Mucosa of descending colon (tissue), 3 donors: ENCODE results near the gene DRD2. TPM values are rescaled to one million over a fixed set of nuclear protein-coding genes. Genes with fewer than 3 reads are reported as not detected.
A peak's percentile ranks its signal among the peaks of the same experiment; 100 is the strongest.

ENCODE experiments used
- ATAC-seq: fragments of 200-7000 bp; cut with Tn5 transposase; one replicate; pipeline ENCODE4 v1.9.1; 2020; ENCODE audit warnings: mild to moderate bottlenecking, moderate library complexity
- DNase-seq, 3 donors: peaks; one replicate each; pipeline ENCODE4 v3.0.0-alpha.2; 2020
- H3K36me3 ChIP-seq: fragments of 200-600 bp; one replicate; pipeline ENCODE4 v1.8.0; 2021; ENCODE audit warnings: low read depth, mild to moderate bottlenecking
- H3K4me1 ChIP-seq: fragments of 200-600 bp; one replicate; pipeline ENCODE4 v1.8.0; 2021; ENCODE audit warnings: low read depth, mild to moderate bottlenecking
- H3K4me3 ChIP-seq: fragments of 200-600 bp; one replicate; pipeline ENCODE4 v1.8.0; 2021; ENCODE audit warnings: mild to moderate bottlenecking
- H3K9me3 ChIP-seq: fragments of 200-600 bp; one replicate; pipeline ENCODE4 v1.8.0; 2021; ENCODE audit warnings: mild to moderate bottlenecking
- intact Hi-C, 2 donors: fragments of 100-400 bp; cut with DNase I in 1 of 2; cut with micrococcal nuclease in 1 of 2; formaldehyde crosslinking; loops; one replicate each; pipeline versions ENCODE4 v1.11.0 to v1.11.1; 2022; cut with DNase I, micrococcal nuclease
- total RNA-seq, 3 donors: library from RNA; stranded (reverse); fragmentation: NEBNext Ultra II Directional in 2 of 3; extraction: Animal tissue kit (Norgen Biotek cat#: 25700) in 2 of 3; gene quantifications; one replicate each; pipeline versions ENCODE4 v1.2.1 to v1.2.4, GENCODE V29; 2021 to 2023
- TF ChIP-seq, protein P1 (sequence below): fragments of 200-600 bp; IDR thresholded peaks from one replicate; pipeline ENCODE4 v1.8.0; 2022; ENCODE audit warnings: antibody characterized with exemption, mild to moderate bottlenecking
- donor health status: DM: no; HTN: no; CAD: no; lungs with moderate emphysema.
- donor health status: DM: no; HTN: no; CAD: no.
- donor health status: DM: no; HTN: yes; CAD: no.

Gene DRD2
- total RNA-seq, 3 donors from 2014 or later, result 0.22 to 0.41 (median 0.39) TPM

DNA sequence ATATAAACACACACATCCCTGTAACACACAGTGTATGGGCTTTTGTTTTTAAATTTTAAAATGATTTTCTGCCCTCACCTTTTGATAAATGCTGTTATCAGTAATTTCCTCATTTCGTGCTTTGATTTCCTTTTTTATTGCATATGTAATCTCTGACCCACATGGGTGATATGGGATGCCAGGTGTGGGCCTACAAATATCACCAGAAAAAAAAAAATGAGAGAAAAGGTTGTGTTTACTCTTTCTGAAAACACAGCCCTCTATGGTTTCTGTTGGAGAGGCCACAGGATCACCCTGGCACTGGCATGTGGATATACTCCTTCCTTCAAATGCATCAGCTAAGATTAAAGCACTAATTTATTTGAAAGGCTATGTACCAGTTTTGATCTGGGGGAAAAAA, 17.0 kb downstream of the DRD2 start:
- Histone ChIP-seq H3K36me3 (no peaks in the 10 kb centered on the region), H3K4me1 (no peaks in the 10 kb centered on the region), H3K4me3 (no peak overlapping the region), H3K9me3 (no peaks in the 10 kb centered on the region)
- TF ChIP-seq, protein P1, sequence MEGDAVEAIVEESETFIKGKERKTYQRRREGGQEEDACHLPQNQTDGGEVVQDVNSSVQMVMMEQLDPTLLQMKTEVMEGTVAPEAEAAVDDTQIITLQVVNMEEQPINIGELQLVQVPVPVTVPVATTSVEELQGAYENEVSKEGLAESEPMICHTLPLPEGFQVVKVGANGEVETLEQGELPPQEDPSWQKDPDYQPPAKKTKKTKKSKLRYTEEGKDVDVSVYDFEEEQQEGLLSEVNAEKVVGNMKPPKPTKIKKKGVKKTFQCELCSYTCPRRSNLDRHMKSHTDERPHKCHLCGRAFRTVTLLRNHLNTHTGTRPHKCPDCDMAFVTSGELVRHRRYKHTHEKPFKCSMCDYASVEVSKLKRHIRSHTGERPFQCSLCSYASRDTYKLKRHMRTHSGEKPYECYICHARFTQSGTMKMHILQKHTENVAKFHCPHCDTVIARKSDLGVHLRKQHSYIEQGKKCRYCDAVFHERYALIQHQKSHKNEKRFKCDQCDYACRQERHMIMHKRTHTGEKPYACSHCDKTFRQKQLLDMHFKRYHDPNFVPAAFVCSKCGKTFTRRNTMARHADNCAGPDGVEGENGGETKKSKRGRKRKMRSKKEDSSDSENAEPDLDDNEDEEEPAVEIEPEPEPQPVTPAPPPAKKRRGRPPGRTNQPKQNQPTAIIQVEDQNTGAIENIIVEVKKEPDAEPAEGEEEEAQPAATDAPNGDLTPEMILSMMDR, result no peak
- ATAC-seq (peak; percentile 69), DNase-seq (no peak)
- intact Hi-C loops, result no loop called here

- Histone ChIP-seq H3K36me3 (no peaks in the 10 kb centered on the region), H3K4me1 (no peaks in the 10 kb centered on the region), H3K9me3 (no peaks in the 10 kb centered on the region), H3K4me3 (no peak overlapping the region)
- peak in 1 of 3 donors; percentile 7 for DNase-seq
- peak; percentile 76 for ATAC-seq
- TF ChIP-seq, protein P1, result no peak
- intact Hi-C loops, result no loop called here
Observed at GRCh38 chr11:113457784-113458183, 17.4 kb downstream of the DRD2 start.

- TF ChIP-seq, protein P1, result no peak
- no peaks in the 10 kb centered on the region for H3K4me1 ChIP-seq
- no peaks in the 10 kb centered on the region for H3K9me3 ChIP-seq
- ATAC-seq (no peak), DNase-seq (no peak)
- no peaks in the 10 kb centered on the region for H3K36me3 ChIP-seq
- intact Hi-C loops, result no loop called here
- no peak overlapping the region for H3K4me3 ChIP-seq
Observed at GRCh38 chr11:113454455-113454854, 20.7 kb downstream of the DRD2 start.

DNA sequence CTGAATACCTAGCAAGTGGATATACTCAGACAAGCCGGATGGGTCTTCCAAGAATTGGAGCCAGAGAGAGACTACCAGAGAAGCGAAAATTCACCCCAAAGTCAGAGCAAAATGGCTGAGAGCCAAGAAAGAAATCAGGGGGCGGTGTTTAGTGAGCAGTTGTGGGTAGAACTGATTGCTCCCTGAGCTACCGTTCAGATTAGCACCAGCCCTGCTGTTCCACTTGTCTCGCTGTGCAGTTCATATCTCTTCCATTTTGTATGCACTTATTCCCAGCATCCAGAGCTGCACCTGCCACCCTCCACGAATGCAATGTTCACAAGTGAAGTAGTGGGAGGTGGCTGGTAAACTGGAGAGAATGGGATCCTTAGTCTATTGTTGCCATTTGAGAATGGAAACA, 25.5 kb downstream of the DRD2 start:
- Histone ChIP-seq H3K4me1 (no peaks in the 10 kb centered on the region), H3K4me3 (no peak overlapping the region), H3K9me3 (no peaks in the 10 kb centered on the region), H3K36me3 (no peaks in the 10 kb centered on the region)
- intact Hi-C loops, result no loop called here
- no peak for ATAC-seq
- DNase-seq, result no peak
- TF ChIP-seq, protein P1, result no peak

DNA sequence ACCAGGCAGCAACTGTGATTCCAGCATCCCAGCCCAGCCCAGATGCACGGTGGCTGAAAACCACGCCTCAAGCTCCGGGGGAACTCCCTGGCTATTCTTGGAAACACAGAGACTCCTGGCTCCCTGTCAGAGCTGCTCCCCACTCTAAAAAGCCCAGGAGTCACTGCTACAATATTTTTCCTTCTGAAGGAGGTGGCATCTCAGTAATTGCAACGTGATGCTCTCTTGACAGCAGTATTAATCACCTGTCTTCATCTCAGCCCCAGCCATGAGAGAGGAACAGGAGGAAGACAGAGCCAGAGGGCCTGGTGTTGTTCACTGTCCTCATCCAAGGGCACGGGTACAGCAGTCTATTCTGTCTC, 26.9 kb downstream of the DRD2 start:
- intact Hi-C loops, result no loop called here
- no peaks in the 10 kb centered on the region for H3K9me3 ChIP-seq
- no peaks in the 10 kb centered on the region for H3K4me1 ChIP-seq
- H3K36me3 ChIP-seq, result no peaks in the 10 kb centered on the region
- no peak overlapping the region for H3K4me3 ChIP-seq
- no peak for DNase-seq
- no peak for ATAC-seq
- TF ChIP-seq, protein P1, result no peak

DNA sequence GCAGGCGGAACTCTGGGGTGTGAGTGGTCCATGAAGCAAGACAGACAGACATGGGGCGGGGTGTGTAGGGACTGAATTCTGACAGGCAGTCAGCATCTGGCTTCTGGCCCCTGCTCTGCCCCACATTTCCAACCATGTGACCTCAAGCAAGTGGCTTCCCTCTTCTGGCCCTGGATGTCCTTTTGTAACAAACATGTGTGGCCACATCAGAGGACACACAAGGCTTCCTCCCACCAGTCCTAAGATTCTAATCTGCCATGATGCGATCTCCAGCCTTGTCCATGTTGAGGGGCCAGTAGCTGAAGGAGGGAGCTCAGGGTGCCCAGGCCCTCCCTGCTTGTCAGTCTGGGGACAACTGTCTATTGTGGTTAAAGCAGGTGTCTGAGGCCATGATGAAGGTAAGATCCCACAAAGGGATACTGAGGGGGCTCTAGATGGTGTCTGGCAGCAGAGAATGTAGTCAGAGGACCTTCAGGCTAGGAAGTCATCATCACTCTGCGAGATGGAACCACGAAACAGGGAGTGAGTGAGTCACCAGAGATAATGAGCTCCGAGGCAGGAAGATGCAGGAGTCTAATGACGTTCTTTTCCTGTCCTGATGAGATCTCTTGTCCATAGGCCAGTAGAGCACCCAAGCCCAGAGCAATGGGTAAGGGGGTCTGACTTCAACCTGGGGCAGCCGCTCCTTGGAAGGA, 27.4 kb downstream of the DRD2 start:
- Histone ChIP-seq H3K36me3 (no peaks in the 10 kb centered on the region), H3K4me1 (no peaks in the 10 kb centered on the region), H3K4me3 (no peak overlapping the region), H3K9me3 (no peaks in the 10 kb centered on the region)
- no peak for ATAC-seq
- intact Hi-C loops, result no loop called here
- TF ChIP-seq, protein P1, result no peak
- no peak for DNase-seq
